ENCODE measurements around the gene KRTAP10-3.

DNA sequence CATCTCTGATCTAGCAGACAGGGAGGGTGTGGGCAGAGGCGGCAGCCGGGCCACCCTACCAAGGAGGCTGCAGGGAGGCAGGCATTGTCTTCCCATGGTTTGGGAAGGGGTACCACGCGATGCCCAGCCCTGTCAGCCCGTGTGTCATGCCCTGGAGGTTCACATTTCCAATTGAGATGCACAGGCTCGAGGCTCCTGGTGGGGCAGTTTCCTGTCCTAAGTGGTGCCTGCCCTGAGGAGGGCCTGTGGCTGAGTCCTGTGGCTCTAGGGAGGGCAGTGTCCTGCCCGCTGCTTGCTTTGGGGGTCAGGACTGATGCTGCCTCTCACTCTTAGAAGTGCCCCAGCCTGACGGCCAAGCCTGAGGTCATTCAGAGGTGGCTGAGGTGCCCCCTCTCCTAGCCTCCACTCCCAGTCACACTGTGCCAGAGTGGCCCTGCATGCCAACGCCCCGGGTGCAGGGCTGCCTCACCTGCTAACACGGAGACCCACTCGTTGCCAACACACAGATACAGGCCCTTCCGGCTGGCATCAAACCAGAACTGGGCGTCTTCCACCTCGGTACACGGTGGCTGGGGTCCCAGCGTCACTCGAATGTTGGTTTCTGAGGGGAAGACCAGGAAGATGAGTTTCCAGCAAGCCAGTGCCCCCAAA is 30.5 kb downstream of the KRTAP10-3 start:
- TF ChIP-seq EZH2phosphoT487 (conservative IDR thresholded peaks at IDR 0.05; ENCODE audit: low read length) = no peak
- TF ChIP-seq, protein P1, sequence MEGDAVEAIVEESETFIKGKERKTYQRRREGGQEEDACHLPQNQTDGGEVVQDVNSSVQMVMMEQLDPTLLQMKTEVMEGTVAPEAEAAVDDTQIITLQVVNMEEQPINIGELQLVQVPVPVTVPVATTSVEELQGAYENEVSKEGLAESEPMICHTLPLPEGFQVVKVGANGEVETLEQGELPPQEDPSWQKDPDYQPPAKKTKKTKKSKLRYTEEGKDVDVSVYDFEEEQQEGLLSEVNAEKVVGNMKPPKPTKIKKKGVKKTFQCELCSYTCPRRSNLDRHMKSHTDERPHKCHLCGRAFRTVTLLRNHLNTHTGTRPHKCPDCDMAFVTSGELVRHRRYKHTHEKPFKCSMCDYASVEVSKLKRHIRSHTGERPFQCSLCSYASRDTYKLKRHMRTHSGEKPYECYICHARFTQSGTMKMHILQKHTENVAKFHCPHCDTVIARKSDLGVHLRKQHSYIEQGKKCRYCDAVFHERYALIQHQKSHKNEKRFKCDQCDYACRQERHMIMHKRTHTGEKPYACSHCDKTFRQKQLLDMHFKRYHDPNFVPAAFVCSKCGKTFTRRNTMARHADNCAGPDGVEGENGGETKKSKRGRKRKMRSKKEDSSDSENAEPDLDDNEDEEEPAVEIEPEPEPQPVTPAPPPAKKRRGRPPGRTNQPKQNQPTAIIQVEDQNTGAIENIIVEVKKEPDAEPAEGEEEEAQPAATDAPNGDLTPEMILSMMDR (IDR thresholded peaks at IDR 0.05; ENCODE audit: insufficient read depth, low read length, poor library complexity, severe bottlenecking) = no peak
